Duodenal mucosa (tissue), 2 donors: Measurements from ENCODE around the gene GPD2.
A peak's percentile ranks its signal among the peaks of the same experiment; 100 is the strongest.

Experiments used
- H3K27ac ChIP-seq: one replicate; pipeline ENCODE4 v1.7.0; 2013; ENCODE audit warnings: low read depth, low read length
- H3K27me3 ChIP-seq, 2 donors: one replicate each; pipeline ENCODE4 v1.7.0; 2013; ENCODE audit warnings: low read length in 2 of 2, control low read depth in 1 of 2; ENCODE audit not compliant: insufficient read depth in 2 of 2, control insufficient read depth in 1 of 2
- H3K36me3 ChIP-seq, 2 donors: one replicate each; pipeline ENCODE4 v1.7.0; 2013; ENCODE audit warnings: low read length in 2 of 2, control low read depth in 1 of 2; ENCODE audit not compliant: insufficient read depth in 2 of 2, control insufficient read depth in 1 of 2
- H3K4me1 ChIP-seq, 2 donors: one replicate each; pipeline ENCODE4 v1.7.0; 2013; ENCODE audit warnings: low read length in 2 of 2, control low read depth in 1 of 2; ENCODE audit not compliant: insufficient read depth in 2 of 2, control insufficient read depth in 1 of 2
- H3K4me3 ChIP-seq, 2 donors: one replicate each; pipeline ENCODE4 v1.7.0; 2013; ENCODE audit warnings: low read length in 2 of 2, low read depth in 1 of 2
- H3K9ac ChIP-seq, 2 donors: one replicate each; pipeline ENCODE4 v1.7.0; 2013; ENCODE audit warnings: low read length in 2 of 2, low read depth in 1 of 2
- H3K9me3 ChIP-seq, 2 donors: one replicate each; pipeline ENCODE4 v1.7.0; 2013; ENCODE audit warnings: low read length in 2 of 2, control low read depth in 1 of 2; ENCODE audit not compliant: control insufficient read depth in 1 of 2

Gene GPD2

GRCh38 chr2:156456616-156457015 lies 20.4 kb downstream of the GPD2 start:
- Histone ChIP-seq H3K36me3 (no peaks in the 10 kb centered on the region), H3K27me3 (no peaks in the 10 kb centered on the region), H3K9me3 (no peaks in the 10 kb centered on the region), H3K9ac (no peak overlapping the region), H3K4me1 (peaks cover 5 to 26% of the 10 kb centered on the region in 2 donors), H3K4me3 (no peak overlapping the region), H3K27ac (no peak overlapping the region)

GRCh38 chr2:156457523-156458517 lies 21.6 kb downstream of the GPD2 start:
- Histone ChIP-seq H3K9me3 (no peaks in the 10 kb centered on the region), H3K27ac (no peak overlapping the region), H3K9ac (no peak overlapping the region), H3K4me3 (no peak overlapping the region), H3K27me3 (no peaks in the 10 kb centered on the region), H3K36me3 (no peaks in the 10 kb centered on the region), H3K4me1 (peaks cover 5 to 26% of the 10 kb centered on the region in 2 donors)

- H3K4me1 ChIP-seq: peaks cover 5 to 26% of the 10 kb centered on the region in 2 donors
- no peaks in the 10 kb centered on the region for H3K9me3 ChIP-seq
- H3K27me3 ChIP-seq: no peaks in the 10 kb centered on the region
- no peak overlapping the region for H3K4me3 ChIP-seq
- no peaks in the 10 kb centered on the region for H3K36me3 ChIP-seq
- H3K9ac ChIP-seq: no peak overlapping the region
- no peak overlapping the region for H3K27ac ChIP-seq
Measured at GRCh38 chr2:156459720-156460119, 23.5 kb downstream of the GPD2 start.

- Histone ChIP-seq H3K9me3 (no peaks in the 10 kb centered on the region), H3K4me1 (peaks cover 30 to 37% of the 10 kb centered on the region in 2 donors), H3K27ac (no peak overlapping the region), H3K4me3 (no peak overlapping the region), H3K27me3 (no peaks in the 10 kb centered on the region), H3K9ac (no peak overlapping the region), H3K36me3 (no peaks in the 10 kb centered on the region)
Measured at GRCh38 chr2:156464106-156464505, 27.9 kb downstream of the GPD2 start.

- Histone ChIP-seq H3K9me3 (no peaks in the 10 kb centered on the region), H3K4me3 (no peak overlapping the region), H3K4me1 (peaks cover 25 to 30% of the 10 kb centered on the region in 2 donors), H3K27me3 (no peaks in the 10 kb centered on the region), H3K36me3 (no peaks in the 10 kb centered on the region), H3K9ac (no peak overlapping the region), H3K27ac (no peak overlapping the region)
Measured at GRCh38 chr2:156465573-156465972, 29.4 kb downstream of the GPD2 start.

GRCh38 chr2:156466739-156467405 lies 30.7 kb downstream of the GPD2 start:
- no peak overlapping the region for H3K27ac ChIP-seq
- H3K36me3 ChIP-seq: no peaks in the 10 kb centered on the region
- H3K9me3 ChIP-seq: no peaks in the 10 kb centered on the region
- H3K4me1 ChIP-seq: peaks cover 25 to 30% of the 10 kb centered on the region in 2 donors
- H3K9ac ChIP-seq: no peak overlapping the region
- no peaks in the 10 kb centered on the region for H3K27me3 ChIP-seq
- peak overlapping the region; percentile 34 to 41 for H3K4me3 ChIP-seq

- Histone ChIP-seq H3K27ac (no peak overlapping the region), H3K4me3 (no peak overlapping the region), H3K9ac (no peak overlapping the region), H3K36me3 (no peaks in the 10 kb centered on the region), H3K27me3 (no peaks in the 10 kb centered on the region), H3K9me3 (no peaks in the 10 kb centered on the region), H3K4me1 (peaks cover 21 to 31% of the 10 kb centered on the region in 2 donors)
Measured at GRCh38 chr2:156470975-156471583, 34.9 kb downstream of the GPD2 start.

- Histone ChIP-seq H3K9ac (no peak overlapping the region), H3K27ac (no peak overlapping the region), H3K4me1 (peaks cover 17 to 25% of the 10 kb centered on the region in 2 donors), H3K9me3 (no peaks in the 10 kb centered on the region), H3K36me3 (no peaks in the 10 kb centered on the region), H3K27me3 (no peaks in the 10 kb centered on the region), H3K4me3 (no peak overlapping the region)
Measured at GRCh38 chr2:156471762-156472161, 35.6 kb downstream of the GPD2 start.

- H3K9ac ChIP-seq: no peak overlapping the region
- H3K36me3 ChIP-seq: no peaks in the 10 kb centered on the region
- no peak overlapping the region for H3K27ac ChIP-seq
- no peaks in the 10 kb centered on the region for H3K9me3 ChIP-seq
- no peak overlapping the region for H3K4me3 ChIP-seq
- H3K27me3 ChIP-seq: no peaks in the 10 kb centered on the region
- peaks cover 8 to 15% of the 10 kb centered on the region in 2 donors for H3K4me1 ChIP-seq
Measured at GRCh38 chr2:156472686-156473085, 36.5 kb downstream of the GPD2 start.

- H3K9ac ChIP-seq: no peak overlapping the region
- no peaks in the 10 kb centered on the region for H3K27me3 ChIP-seq
- no peaks in the 10 kb centered on the region for H3K9me3 ChIP-seq
- H3K4me1 ChIP-seq: peaks cover under 1 to 8% of the 10 kb centered on the region in 2 donors
- H3K36me3 ChIP-seq: no peaks in the 10 kb centered on the region
- no peak overlapping the region for H3K27ac ChIP-seq
- H3K4me3 ChIP-seq: no peak overlapping the region
Measured at GRCh38 chr2:156473445-156473844, 37.3 kb downstream of the GPD2 start.
